GM18858 (cell line): ENCODE measurements around the gene PROX1.

Source experiments
- ATAC-seq: cut with Tn5 transposase; IDR thresholded peaks from one replicate; pipeline ENCODE4 v1.9.1; 2021; ENCODE audit not compliant: unreplicated experiment

The PROX1 gene

DNA sequence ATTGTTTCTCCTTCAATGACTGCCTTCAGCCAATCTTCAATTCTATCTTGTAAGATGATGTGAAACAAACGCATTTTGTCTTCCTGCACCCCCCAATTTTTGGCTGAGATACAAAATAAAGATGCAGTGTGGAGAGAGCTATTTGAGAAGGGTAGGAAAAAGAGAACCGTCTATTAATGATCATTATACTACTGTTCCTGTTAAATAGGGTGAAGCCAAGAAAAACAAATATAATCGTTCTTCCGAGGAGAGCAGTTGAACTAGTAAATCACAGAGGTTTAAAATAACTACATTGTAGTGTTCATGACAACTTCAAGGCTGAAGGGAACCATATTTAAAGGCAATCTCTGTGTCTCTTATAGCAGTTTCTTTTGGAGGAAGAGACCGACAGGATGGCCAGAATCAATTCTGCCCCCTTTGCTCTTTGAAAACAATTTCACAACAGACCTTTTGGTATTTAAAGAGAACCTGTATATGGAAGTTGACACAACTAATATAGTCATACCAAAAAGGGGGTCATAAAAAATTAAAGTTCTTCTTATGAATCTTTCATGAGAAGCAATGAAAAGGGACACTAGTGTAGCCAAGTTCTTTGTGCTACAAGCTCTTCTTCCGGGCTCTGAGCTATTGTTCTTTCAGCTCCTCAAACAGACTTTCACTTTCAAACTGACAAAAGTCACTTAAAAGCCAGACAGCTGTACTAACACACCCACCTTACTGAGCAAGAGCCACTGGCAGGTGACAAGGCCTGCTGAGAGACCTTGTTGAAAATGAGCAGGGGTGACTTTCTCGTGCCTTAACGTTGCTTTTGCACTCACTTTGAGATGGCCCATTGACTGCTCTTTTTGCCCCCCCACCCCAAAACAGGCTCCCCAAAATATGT is 30.9 kb downstream of the PROX1 start:
- peak; percentile 88 for ATAC-seq

DNA sequence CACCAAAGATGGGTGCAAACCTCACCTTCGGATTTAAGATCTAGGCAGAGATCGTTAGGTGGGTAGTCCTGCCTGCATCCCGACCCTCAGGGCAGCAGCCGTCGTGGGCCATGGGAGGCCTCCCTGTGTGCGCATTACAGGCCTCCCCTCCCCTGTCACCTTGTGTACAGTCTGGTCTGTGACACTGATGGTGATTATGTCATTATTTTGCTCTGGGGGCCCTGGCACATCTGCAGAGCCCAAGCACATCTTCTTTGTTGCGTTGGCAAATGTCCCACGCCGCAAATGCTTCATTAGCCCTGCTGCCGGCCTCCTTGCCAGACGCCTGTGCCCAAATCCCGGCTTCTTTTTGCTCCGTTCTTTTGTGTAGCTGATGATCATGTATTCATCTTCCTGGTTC is 31.7 kb downstream of the PROX1 start:
- no peak for ATAC-seq

DNA sequence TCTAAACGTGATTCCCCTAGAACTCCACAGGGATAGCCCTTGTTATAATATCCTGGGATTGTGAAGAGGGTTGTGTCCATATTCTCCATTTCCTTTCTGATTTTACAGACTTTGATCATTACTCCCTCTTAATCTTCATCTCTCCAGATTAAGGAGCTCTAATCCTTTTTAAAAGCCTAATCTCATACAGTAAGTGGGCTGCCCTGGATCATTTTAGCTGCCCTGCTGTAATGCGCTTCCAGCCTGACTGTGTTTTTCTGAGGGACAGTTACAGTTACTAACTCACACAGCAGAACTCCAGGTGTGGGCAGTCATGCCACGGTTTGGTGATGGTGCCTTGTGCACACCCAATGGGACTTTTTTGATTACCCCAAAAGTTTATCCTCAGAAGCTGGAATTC is 33.5 kb downstream of the PROX1 start:
- no peak for ATAC-seq

DNA sequence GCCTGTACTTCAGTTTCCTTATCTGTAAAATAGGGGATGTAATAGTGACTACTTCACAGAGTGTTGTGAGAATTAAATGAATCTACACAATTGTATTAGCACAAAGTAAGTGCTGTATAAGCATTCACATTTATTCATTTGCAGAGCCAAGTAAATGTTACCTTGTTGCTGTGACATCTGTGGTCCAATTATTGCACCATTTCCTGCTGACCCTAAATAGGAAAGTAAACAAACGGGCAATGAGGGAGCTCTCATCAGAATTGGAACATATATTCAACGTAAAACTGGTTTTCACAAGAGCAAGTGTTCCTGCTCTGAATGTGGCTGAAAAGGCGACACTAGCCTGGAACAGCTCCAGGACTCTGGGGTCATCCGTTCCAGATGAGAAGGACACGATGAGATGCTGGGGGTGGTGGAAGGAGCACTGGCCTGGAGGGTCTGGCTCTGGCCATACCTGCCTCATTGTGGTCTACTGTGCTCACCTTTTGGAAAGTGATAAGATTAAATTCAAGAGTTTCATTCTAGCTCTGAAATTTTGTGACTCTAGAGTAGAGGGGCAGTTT is 34.5 kb downstream of the PROX1 start:
- ATAC-seq = no peak

DNA sequence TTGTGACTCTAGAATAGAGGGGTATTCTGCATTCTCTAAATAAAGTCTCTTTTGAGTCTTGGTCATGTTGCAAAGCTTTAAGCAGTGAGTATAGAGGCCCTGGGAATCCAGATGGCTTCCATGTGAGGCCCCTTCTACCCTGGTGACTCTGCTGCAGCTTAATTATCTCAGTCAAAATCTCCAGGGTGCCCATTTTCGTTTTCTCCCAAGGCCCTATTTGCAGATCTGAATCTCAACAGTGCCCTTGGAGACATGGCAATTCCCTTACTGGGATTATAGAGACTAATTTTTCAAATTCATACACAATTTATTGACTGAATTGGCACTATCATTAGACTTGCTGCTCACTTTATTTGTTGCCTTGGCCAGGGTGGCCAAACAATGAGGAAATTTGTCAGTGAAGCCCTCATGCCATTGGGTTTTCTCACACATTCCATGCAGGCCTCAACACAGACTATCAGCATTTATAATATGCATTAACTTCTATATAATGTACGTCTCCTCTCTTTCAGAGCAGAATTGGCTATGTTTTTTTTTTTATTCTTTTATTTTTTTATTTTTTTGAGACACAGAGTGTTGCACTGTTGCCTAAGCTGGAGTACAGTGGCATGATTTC is 35.1 kb downstream of the PROX1 start:
- ATAC-seq = no peak

DNA sequence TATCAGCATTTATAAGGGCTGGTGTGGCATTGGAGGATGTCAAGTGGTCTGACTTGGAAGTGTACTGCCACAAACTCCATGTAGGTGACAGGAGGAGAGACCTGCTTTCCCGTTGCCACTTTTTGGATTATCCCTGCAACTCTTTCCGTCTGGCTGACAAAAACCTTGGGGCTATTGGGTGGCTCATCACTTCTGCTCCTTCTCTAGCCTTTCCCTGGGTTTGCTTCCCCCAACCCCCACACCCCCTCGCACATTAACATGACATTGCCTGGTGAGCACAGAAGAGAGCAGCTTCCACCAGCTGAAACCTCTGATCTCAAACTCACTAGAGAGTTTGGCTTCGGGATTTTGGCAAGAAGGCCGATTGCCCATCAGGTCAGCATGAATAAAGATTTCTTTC is 39.2 kb downstream of the PROX1 start:
- no peak for ATAC-seq

DNA sequence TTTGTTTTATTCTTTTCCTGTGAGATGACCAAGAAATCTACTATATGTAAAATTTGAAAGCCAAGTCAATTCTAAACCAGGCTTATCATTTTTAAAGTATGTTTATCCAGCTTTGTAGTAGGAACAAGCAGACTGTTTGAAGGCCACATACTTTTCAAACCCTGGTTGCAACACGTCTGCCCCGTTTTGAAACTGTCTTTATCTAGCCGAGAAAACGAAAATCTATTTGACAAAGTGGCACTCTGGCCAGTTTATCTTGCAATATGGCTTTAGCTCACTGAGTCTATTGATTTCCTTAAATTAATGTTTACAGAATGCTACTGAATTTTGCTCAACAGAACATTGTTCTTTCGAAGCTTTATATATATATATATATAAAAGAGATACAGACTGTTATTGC is 39.7 kb downstream of the PROX1 start:
- ATAC-seq = no peak

DNA sequence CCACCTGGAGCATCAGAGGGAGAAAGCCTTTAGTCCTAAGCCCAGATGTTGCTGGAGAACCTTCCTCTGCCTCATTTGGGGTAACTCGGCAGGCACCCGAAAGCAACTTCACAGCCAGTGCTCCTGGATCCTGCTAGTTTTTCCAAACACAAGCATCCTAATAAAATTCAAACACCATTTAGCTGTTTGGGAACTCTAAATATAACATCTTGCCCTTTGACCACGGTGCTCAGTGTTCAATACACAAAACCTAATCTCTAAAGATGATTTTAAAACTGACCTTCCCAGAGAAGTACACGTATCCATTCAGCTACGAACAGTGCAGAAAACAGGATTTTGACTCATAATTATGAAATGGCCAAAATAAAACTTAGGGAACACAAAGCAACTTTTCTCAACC is 40.3 kb downstream of the PROX1 start:
- no peak for ATAC-seq

DNA sequence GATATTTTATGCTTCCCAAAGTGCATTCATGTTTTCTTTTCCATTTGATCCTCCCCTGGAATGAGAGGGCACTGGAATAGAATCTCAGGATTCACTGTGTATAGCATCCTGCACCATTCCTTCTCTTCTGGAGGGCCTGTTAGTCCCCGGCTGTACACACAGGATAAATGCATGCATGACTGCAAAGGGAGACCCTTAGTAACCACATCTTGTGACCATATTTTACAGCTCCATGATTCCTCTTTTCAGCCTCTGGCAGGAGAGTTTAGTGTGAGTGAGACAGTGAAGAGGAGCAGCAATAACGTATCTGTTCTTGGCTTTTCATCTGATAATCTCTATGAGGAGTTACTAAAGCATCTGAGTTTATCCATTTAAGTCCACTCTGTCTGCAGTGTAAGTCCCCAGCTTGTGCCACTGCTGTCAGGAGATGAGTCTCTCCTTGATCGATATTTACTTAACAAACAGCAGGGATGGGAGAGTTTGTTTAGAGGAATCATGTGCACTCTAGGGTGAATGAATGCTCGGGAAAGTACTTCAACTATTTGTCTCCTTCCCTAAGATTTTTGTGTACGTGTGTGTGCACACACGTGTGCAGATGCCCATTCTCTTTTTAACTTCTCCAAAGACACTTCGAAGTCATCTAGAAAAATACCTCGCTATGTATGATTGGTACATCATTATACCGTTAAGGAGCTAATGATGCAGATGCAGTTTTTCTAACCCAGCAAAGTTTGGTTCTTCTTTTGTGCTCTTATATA is 41.1 kb downstream of the PROX1 start:
- no peak for ATAC-seq

DNA sequence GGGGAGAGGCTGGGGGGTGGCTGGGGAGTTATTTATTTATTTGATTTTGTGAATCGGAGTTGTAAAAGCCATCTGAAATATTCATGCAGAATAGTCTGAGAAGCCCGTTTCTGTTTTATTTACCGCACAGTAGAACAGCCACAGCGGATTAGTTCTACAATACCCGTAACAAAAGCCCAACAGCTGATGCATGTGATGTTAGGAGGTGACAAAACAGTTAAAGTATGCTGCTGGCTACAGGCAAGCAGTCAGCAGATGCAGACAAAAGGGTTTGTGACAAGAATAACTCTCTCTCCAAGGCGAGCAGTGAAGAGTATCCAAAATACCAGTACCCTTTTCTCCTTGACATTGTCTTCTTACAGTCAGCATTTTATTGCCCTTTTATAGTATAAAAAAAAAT is 42.0 kb downstream of the PROX1 start:
- ATAC-seq = no peak

DNA sequence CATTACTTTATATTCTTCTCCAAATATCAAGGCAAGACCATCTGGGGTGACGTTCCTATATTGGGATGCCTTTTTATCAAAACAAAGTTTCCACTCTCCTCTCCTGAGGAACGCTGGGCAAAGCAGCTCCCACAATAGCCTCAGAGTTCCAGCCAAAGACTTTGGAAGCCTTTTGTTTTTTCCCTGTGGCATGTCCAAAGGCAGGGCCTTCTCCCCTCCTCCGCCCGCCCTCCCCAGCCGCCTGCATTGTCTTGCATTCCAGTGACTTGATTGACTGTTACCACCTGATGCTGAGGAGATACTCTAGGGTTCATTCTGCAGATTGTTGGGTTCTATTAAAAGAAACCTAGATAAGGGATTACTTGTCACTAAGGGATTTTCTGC is 43.5 kb downstream of the PROX1 start:
- no peak for ATAC-seq

DNA sequence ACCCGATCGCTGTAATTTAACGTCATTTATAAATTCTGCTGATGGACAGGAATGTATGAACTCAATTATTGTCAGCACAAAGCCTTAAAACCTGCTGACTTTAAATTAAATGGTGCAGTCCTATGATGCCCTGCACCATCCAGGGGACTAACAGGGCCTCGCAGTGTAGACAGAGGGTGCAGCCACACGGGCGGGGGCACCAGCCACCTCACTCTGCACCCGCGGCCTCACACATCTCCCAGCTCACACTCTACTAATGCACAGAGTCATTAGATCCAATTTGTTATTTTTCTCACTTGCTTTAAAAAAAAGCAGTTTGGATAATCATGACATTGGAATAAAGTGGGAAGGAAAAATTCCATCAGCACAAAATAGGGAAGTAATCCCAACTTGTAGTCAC is 49.7 kb downstream of the PROX1 start:
- ATAC-seq = no peak

DNA sequence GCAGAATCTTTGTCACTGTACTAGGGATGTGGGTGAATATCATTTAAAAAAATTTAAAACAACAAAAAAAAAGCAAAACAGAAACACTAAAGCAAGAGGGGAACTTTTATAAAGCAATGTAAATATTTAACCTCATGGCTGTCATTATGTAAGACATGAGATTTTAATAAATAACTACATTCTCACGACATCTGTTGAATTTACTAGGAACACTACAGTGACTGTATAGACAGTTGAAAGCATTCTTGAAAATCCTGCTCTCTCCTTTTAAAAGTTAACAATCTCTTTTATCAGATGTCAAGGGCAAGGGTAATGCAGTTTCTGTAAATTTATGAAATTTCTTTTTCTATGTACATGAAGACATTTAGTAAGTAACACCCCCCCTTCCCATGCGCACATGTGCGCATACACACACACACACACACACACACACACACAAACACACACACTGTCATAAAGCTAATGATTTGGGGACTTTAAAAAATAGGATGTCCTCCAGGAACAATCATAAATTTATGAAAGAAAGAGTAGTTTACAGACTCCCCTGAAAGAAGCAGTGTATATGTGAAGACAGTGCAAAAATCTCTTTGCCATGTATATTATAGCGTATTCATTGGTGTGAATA is 51.7 kb downstream of the PROX1 start:
- no peak for ATAC-seq

DNA sequence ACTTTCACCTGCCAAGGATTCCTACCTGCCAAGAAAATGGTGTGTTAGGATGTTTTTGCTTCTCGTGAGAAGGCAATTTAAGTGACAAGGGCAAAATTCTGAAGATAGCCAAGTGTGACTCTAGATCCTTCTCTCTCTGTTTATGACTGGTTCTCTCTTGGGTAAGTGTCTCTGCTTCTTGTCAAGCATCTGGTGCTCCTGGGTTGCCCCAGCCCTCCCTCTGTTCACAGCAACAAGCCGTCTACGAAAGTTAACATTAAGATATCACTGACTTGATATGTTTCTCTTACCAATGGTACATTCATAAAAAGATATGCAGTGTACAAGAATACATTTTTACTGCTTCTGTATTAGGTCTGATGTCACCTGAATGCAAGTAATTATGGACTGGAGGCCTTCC is 55.4 kb downstream of the PROX1 start:
- no peak for ATAC-seq

DNA sequence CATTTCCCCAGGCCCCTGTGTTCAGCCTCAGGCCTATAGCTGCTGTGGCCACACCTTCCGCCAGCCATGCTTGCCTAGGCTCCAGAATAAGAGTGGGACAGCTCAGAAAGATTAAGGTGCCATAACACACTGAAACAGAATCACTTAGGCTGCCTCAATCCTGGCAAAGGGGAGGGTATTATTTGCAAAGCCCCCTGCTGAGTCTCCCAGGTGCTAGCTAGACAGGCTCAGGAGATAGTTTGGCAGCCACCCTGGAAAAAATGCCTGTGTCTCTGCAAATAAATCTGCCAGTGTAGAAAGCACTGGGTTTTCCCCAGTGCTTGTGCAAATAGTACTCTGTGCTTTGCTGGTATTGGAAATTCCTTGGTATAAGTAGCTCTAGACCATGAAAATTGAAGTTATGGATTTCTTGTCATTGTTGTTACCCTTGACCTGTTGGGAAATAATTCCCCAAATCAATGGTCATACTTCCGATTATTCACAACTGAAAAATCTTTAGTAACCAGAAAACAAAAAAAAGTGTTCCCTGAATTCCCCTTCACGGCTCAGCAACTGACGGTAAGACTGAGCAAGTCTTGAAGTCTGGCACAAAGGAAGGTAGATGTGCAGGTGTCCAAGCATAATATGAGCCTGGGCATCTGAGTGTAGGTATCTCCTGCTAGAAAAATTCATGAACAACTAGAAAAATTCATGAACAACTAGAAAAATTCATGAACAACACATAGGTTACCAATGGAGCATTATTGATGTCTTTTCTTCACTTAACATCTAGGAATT is 56.9 kb downstream of the PROX1 start:
- ATAC-seq = no peak

DNA sequence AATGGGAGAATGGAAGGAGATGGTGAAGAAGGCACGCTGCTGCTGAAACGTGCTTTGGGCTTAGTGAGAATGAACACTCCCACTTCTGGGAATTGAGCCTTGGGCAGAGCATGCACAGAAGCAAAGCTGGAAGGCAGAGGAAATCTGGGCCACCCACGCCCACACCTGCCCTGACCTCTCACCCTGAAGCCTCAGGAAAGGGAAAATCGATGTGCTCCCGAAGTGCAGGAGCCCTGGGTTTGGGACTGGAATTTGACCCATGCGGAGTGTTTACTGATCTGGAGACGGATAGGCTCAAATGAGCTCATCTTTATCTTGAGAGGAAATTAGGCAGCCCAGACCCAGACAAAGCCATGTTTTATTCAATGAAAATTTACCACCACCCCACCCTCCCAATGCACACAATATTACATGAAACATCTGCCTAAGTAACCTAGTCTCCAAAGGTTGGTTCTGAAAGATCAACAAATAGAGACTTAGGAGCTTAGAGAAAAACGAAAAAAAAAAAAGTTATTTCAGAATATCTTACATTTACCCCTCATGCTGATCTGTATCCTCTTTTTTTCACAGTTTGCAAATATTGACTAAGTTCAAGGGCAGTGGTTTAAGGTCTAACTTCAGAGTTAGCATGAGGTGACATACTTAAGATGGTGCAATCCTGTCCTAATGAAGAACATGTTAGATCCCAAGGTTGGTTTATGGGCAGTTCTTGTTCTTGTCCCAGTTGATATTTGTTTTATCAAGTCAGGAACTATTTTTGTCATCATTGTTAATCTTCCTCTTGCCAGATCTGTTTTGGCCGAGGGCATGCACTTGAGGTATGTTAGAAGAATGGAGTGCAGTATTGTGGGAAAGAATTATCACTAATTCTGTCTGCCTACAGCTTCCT is 63.0 kb downstream of the PROX1 start:
- ATAC-seq = no peak

DNA sequence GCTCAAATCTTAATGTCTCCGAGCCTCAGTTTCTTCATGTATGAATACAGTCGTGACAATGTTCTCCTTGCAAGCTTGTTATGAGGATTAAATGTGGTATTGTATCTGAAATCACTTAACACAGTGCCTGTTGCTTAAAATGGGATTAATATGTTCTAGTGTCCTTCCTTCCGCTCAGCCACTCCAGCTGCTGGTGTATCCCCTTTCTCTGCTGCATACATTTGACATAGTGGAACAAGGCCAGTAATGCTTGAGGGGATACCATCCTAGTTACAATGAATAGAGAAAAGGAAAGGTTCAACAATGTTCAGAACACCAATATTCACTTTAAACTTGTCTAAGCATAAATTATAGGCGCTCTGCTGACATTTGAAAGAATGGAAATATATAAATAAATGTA is 64.0 kb downstream of the PROX1 start:
- no peak for ATAC-seq

DNA sequence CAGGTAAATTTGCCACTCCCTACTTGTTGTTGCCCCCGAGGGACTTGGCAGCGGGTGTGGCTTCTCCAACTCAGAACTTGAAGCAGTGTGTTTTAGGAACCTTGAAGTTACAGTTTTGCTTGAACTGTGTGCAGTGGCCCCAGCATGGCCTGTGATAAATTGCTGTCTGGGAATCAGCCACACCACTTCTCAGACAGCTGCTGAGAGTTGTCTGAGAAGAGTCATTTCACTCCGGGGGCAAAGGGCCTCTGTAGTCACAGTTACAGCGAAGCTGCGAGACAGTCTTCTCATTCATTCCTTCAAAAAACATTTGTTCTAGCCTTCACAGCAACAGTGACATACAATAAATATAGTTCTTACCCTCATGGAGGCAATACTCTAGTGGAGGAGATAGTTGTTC is 70.3 kb downstream of the PROX1 start:
- ATAC-seq = no peak

DNA sequence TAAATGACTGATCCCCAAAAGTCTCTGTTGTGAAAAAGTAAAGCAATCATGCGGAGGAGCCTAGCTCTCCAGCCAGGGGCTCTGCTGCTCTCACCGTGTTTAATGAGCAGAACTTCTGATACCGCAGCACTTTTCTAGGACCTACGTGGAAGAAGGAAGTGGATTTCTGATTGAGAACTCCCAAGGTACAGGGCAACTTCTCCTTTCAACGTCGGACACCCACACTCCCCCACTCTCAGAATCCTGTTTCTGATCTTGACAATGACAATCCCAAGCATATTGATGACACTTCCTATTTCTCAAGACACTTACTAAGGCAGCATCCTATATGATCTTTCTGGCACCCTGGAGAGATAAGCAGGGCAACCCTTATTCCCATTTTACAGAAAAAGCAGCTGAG is 78.4 kb downstream of the PROX1 start:
- no peak for ATAC-seq

DNA sequence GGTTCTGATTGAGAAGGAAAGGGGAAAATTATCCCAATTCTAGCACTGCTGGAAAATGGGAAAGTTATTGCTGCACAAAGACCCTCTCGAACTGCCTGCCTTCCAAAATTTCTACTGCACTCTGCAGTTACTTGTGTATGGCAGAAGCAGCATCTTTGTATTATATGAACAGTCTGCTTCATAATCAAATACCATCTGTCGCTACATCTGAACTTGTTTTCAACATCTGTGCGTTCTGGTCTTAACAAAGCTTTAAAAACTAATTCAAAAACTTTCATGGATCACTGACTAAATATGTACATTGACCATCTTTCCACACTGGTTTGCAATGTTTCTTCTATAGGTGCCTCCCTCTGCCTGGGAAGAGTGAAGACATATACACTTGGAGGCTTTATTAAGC is 79.2 kb downstream of the PROX1 start:
- no peak for ATAC-seq
